GM23338 (cell line): ENCODE results near the gene PERM1. TPM values are rescaled to one million over a fixed set of nuclear protein-coding genes. Genes with fewer than 3 reads are reported as not detected.

Experiments
- ATAC-seq: fragments of 200-7000 bp; cut with Tn5 transposase; 3 replicates; pipeline ENCODE4 v1.9.1; 2020
- DNase-seq: peaks from one replicate; pipeline ENCODE4 v3.0.0-alpha.2; 2015; ENCODE audit warnings: low spot score
- H2AFZ ChIP-seq: fragments of 200-600 bp; sonication (generic); 2 replicates; pipeline ENCODE4 v1.8.0; 2016; ENCODE audit warnings: antibody characterized with exemption, mild to moderate bottlenecking, moderate library complexity
- H3F3A ChIP-seq: fragments of 200-600 bp; sonication (generic); replicated peaks from 2 replicates; pipeline ENCODE4 v1.8.0; 2017; ENCODE audit warnings: antibody characterized with exemption, mixed run types, low read depth
- H3K27ac ChIP-seq: fragments of 200-600 bp; sonication (generic); 2 replicates; pipeline ENCODE4 v1.6.1; 2016; ENCODE audit warnings: low read depth
- H3K27me3 ChIP-seq: fragments of 200-600 bp; sonication (generic); 2 replicates; pipeline ENCODE4 v1.8.0; 2016; ENCODE audit warnings: mild to moderate bottlenecking, mixed run types, moderate library complexity; ENCODE audit not compliant: insufficient read depth
- H3K36me3 ChIP-seq: fragments of 200-600 bp; sonication (generic); 2 replicates; pipeline ENCODE4 v1.8.0; 2016; ENCODE audit warnings: mild to moderate bottlenecking; ENCODE audit not compliant: insufficient read depth
- H3K4me1 ChIP-seq: fragments of 200-600 bp; sonication (generic); 2 replicates; pipeline ENCODE4 v1.8.0; 2016; ENCODE audit warnings: mild to moderate bottlenecking, moderate library complexity; ENCODE audit not compliant: insufficient read depth
- H3K4me2 ChIP-seq: fragments of 200-600 bp; sonication (generic); 2 replicates; pipeline ENCODE4 v1.7.1; 2017; ENCODE audit warnings: mixed run types
- H3K4me3 ChIP-seq: fragments of 200-600 bp; sonication (generic); 2 replicates; pipeline ENCODE4 v1.6.1; 2016; ENCODE audit warnings: mixed run types
- H3K79me2 ChIP-seq: fragments of 200-600 bp; sonication (generic); replicated peaks from 2 replicates; pipeline ENCODE4 v1.8.0; 2017; ENCODE audit warnings: mild to moderate bottlenecking; ENCODE audit not compliant: insufficient read depth
- H3K9me2 ChIP-seq: fragments of 200-600 bp; sonication (generic); 2 replicates; pipeline ENCODE4 v1.8.0; 2017; ENCODE audit not compliant: insufficient read depth
- H4K20me1 ChIP-seq: fragments of 200-600 bp; sonication (generic); replicated peaks from 2 replicates; pipeline ENCODE4 v1.8.0; 2017; ENCODE audit warnings: mild to moderate bottlenecking; ENCODE audit not compliant: insufficient read depth
- H3K27ac Mint-ChIP-seq: 2 replicates; pipeline ENCODE4 v1.8.0; 2020; ENCODE audit warnings: inconsistent platforms, mild to moderate bottlenecking, moderate library complexity, mixed read lengths
- H3K27me3 Mint-ChIP-seq: 3 replicates; pipeline ENCODE4 v1.8.0; 2022; ENCODE audit warnings: low read depth, mild to moderate bottlenecking, moderate library complexity, mixed read lengths, inconsistent platforms; ENCODE audit not compliant: insufficient read depth, poor library complexity
- H3K36me3 Mint-ChIP-seq: 3 replicates; pipeline ENCODE4 v1.8.0; 2021; ENCODE audit warnings: low read depth, mild to moderate bottlenecking, inconsistent platforms, moderate library complexity, mixed read lengths
- H3K4me1 Mint-ChIP-seq: 3 replicates; pipeline ENCODE4 v1.8.0; 2020; ENCODE audit warnings: mild to moderate bottlenecking, inconsistent platforms, mixed read lengths
- H3K4me3 Mint-ChIP-seq: 3 replicates; pipeline ENCODE4 v1.8.0; 2021; ENCODE audit warnings: moderate library complexity, mild to moderate bottlenecking, inconsistent platforms, mixed read lengths
- H3K9me3 Mint-ChIP-seq: 3 replicates; pipeline ENCODE4 v1.8.0; 2020; ENCODE audit warnings: moderate library complexity, mild to moderate bottlenecking, inconsistent platforms, mixed read lengths
- CREB1 ChIP-seq: fragments of 250-450 bp; sonication (Bioruptor Pico); IDR thresholded peaks from 2 replicates; pipeline ENCODE4 v1.5.0; 2020; ENCODE audit warnings: low read depth, mild to moderate bottlenecking, moderate library complexity
- EZH2 ChIP-seq: fragments of 200-600 bp; sonication (generic); IDR thresholded peaks from one replicate; pipeline ENCODE4 v1.8.0; 2017; ENCODE audit warnings: antibody characterized with exemption, mild to moderate bottlenecking, low read depth; ENCODE audit not compliant: unreplicated experiment
- EZH2phosphoT487 ChIP-seq: fragments of 200-600 bp; sonication (generic); IDR thresholded peaks from one replicate; pipeline ENCODE4 v1.8.1; 2018; ENCODE audit warnings: antibody characterized with exemption; ENCODE audit not compliant: unreplicated experiment
- JUNB ChIP-seq: IDR thresholded peaks from one replicate; pipeline ENCODE4 v1.6.1; 2016; ENCODE audit warnings: antibody characterized with exemption; ENCODE audit not compliant: unreplicated experiment
- NANOG ChIP-seq: IDR thresholded peaks from 2 replicates; pipeline ENCODE4 v1.6.1; 2016; ENCODE audit warnings: antibody characterized with exemption, borderline replicate concordance
- POLR2AphosphoS5 ChIP-seq: IDR thresholded peaks from 2 replicates; pipeline ENCODE4 v1.6.1; 2016; ENCODE audit warnings: antibody characterized with exemption, low read depth
- STAT1 ChIP-seq: IDR thresholded peaks from one replicate; pipeline ENCODE4 v1.6.1; 2016; ENCODE audit warnings: antibody characterized with exemption; ENCODE audit not compliant: unreplicated experiment
- ZNF114 ChIP-seq: fragments of 250-450 bp; sonication (Bioruptor Pico); IDR thresholded peaks from 2 replicates; pipeline ENCODE4 v1.5.0; 2020; ENCODE audit warnings: mild to moderate bottlenecking, moderate library complexity
- ZNF331 ChIP-seq: fragments of 250-450 bp; sonication (Bioruptor Pico); IDR thresholded peaks from 2 replicates; pipeline ENCODE4 v1.5.0; 2020; ENCODE audit warnings: low read depth, mild to moderate bottlenecking, moderate library complexity
- polyA plus RNA-seq: library from polyadenylated mRNA; unstranded; fragments of >200 nt; fragmentation: Nextera tagmentation; extraction: Ambion mirVana; gene quantifications from 2 replicates; pipeline ENCODE4 v1.2.1, GENCODE V29; 2016
- total RNA-seq: library from RNA; depleted of rRNA; stranded (reverse); fragments of >200 nt; shearing (Covaris generic); gene quantifications from 2 replicates; pipeline ENCODE4 v1.2.3, GENCODE V29; 2014
- TF ChIP-seq, protein P1 (sequence below), 2 experiments: fragments of 200-600 bp in 1 of 2; sonication (generic) in 1 of 2; conservative IDR thresholded peaks; 2 replicates each; pipeline versions ENCODE4 v1.5.1 to v1.6.1; 2016 to 2017; ENCODE audit warnings: antibody characterized with exemption in 2 of 2, low read depth in 2 of 2, mild to moderate bottlenecking in 2 of 2, moderate library complexity in 1 of 2
- TF ChIP-seq, protein P2 (sequence below): IDR thresholded peaks from one replicate; pipeline ENCODE4 v1.6.1; 2018; ENCODE audit warnings: antibody characterized with exemption; ENCODE audit not compliant: unreplicated experiment

PERM1 gene
- total and polyA plus RNA-seq, 2 experiments from 2014 or later, result 1.1 TPM; not detected in 1

- Histone ChIP-seq H3K27me3 (peaks cover 21% of the 10 kb centered on the region), H3K36me3 (no peaks in the 10 kb centered on the region), H3F3A (no peaks in the 10 kb centered on the region), H3K9me2 (no peaks in the 10 kb centered on the region), H3K79me2 (no peaks in the 10 kb centered on the region), H3K27ac (no peak overlapping the region), H4K20me1 (no peaks in the 10 kb centered on the region), H2AFZ (no peak overlapping the region), H3K4me3 (no peak overlapping the region), H3K4me2 (no peak overlapping the region), H3K4me1 (no peaks in the 10 kb centered on the region; the same call in 1 of the 2 replicates)
- DNase-seq (no peak), ATAC-seq (no peak)
- peaks cover 5% of the 10 kb centered on the region for H3K36me3 Mint-ChIP-seq
- H3K4me1 Mint-ChIP-seq, result peaks cover 1% of the 10 kb centered on the region
- TF ChIP-seq, protein P1, sequence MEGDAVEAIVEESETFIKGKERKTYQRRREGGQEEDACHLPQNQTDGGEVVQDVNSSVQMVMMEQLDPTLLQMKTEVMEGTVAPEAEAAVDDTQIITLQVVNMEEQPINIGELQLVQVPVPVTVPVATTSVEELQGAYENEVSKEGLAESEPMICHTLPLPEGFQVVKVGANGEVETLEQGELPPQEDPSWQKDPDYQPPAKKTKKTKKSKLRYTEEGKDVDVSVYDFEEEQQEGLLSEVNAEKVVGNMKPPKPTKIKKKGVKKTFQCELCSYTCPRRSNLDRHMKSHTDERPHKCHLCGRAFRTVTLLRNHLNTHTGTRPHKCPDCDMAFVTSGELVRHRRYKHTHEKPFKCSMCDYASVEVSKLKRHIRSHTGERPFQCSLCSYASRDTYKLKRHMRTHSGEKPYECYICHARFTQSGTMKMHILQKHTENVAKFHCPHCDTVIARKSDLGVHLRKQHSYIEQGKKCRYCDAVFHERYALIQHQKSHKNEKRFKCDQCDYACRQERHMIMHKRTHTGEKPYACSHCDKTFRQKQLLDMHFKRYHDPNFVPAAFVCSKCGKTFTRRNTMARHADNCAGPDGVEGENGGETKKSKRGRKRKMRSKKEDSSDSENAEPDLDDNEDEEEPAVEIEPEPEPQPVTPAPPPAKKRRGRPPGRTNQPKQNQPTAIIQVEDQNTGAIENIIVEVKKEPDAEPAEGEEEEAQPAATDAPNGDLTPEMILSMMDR (conservative IDR thresholded peaks at IDR 0.05; ENCODE audit: low read depth in 2 of 2), result no peak
- TF ChIP-seq POLR2AphosphoS5, result no peak
- TF ChIP-seq EZH2, result no peak
- TF ChIP-seq CREB1 (CRISPR knock-in tag), result no peak
- no peak for TF ChIP-seq EZH2phosphoT487
- H3K27me3 Mint-ChIP-seq, result peaks cover 37% of the 10 kb centered on the region
- no peak overlapping the region for H3K4me3 Mint-ChIP-seq
- H3K9me3 Mint-ChIP-seq, result peaks cover 5% of the 10 kb centered on the region
- H3K27ac Mint-ChIP-seq, result no peak overlapping the region
These were observed 1.1 kb downstream of the PERM1 start for GRCh38 chr1:980602-981395.

- no peak overlapping the region for H3K27ac ChIP-seq
- Mint-ChIP-seq H3K36me3 (peaks cover 5% of the 10 kb centered on the region), H3K9me3 (peaks cover 5% of the 10 kb centered on the region), H3K27me3 (peaks cover 36% of the 10 kb centered on the region), H3K4me1 (peaks cover 4% of the 10 kb centered on the region), H3K27ac (no peak overlapping the region), H3K4me3 (no peak overlapping the region)
- H3K4me2 ChIP-seq, result no peak overlapping the region
- DNase-seq (no peak), ATAC-seq (no peak)
- H2AFZ ChIP-seq, result no peak overlapping the region
- H3F3A ChIP-seq, result no peaks in the 10 kb centered on the region
- H3K79me2 ChIP-seq, result no peaks in the 10 kb centered on the region
- H4K20me1 ChIP-seq, result no peaks in the 10 kb centered on the region
- H3K4me1 ChIP-seq, result no peaks in the 10 kb centered on the region; the same call in 1 of the 2 replicates
- H3K27me3 ChIP-seq, result peaks cover 15% of the 10 kb centered on the region
- no peak overlapping the region for H3K4me3 ChIP-seq
- H3K9me2 ChIP-seq, result no peaks in the 10 kb centered on the region
- H3K36me3 ChIP-seq, result no peaks in the 10 kb centered on the region
- no peak for TF ChIP-seq ZNF114 (CRISPR knock-in tag)
- no peak for TF ChIP-seq NANOG
- no peak for TF ChIP-seq EZH2
- no peak for TF ChIP-seq CREB1 (CRISPR knock-in tag)
- no peak for TF ChIP-seq JUNB
- TF ChIP-seq, protein P2, sequence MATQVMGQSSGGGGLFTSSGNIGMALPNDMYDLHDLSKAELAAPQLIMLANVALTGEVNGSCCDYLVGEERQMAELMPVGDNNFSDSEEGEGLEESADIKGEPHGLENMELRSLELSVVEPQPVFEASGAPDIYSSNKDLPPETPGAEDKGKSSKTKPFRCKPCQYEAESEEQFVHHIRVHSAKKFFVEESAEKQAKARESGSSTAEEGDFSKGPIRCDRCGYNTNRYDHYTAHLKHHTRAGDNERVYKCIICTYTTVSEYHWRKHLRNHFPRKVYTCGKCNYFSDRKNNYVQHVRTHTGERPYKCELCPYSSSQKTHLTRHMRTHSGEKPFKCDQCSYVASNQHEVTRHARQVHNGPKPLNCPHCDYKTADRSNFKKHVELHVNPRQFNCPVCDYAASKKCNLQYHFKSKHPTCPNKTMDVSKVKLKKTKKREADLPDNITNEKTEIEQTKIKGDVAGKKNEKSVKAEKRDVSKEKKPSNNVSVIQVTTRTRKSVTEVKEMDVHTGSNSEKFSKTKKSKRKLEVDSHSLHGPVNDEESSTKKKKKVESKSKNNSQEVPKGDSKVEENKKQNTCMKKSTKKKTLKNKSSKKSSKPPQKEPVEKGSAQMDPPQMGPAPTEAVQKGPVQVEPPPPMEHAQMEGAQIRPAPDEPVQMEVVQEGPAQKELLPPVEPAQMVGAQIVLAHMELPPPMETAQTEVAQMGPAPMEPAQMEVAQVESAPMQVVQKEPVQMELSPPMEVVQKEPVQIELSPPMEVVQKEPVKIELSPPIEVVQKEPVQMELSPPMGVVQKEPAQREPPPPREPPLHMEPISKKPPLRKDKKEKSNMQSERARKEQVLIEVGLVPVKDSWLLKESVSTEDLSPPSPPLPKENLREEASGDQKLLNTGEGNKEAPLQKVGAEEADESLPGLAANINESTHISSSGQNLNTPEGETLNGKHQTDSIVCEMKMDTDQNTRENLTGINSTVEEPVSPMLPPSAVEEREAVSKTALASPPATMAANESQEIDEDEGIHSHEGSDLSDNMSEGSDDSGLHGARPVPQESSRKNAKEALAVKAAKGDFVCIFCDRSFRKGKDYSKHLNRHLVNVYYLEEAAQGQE, result no peak
- no peak for TF ChIP-seq STAT1
- no peak for TF ChIP-seq ZNF331 (CRISPR knock-in tag)
These were observed 1.7 kb downstream of the PERM1 start for GRCh38 chr1:980137-980571.
